ENCODE data around the gene ZNF577. TPM values are rescaled to one million over a fixed set of nuclear protein-coding genes. Genes with fewer than 3 reads are reported as not detected.

The ZNF577 gene
- total and polyA plus RNA-seq, 12 donors = 6.2 to 54.6 (median 17.4) TPM

DNA sequence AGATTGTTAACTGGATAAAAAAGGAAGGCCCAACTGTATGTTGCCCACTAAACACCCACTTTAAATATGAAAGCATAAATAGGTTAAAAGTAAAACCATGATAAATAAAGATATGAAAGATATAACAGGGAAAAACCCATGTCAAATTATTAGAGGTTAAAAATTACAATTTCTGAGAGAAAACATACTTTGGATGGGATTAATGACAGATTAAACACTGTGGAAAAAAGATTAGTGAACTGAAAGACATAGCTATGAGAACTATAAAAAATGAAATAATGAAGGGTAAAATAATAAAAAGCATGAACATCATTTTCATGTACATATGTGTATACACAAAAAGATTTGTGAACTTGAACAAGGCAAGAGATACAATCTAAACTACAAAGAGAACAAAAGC, 2.2 kb upstream of the ZNF577 start:
- DNase-seq = no peak
- TF ChIP-seq, protein P1, sequence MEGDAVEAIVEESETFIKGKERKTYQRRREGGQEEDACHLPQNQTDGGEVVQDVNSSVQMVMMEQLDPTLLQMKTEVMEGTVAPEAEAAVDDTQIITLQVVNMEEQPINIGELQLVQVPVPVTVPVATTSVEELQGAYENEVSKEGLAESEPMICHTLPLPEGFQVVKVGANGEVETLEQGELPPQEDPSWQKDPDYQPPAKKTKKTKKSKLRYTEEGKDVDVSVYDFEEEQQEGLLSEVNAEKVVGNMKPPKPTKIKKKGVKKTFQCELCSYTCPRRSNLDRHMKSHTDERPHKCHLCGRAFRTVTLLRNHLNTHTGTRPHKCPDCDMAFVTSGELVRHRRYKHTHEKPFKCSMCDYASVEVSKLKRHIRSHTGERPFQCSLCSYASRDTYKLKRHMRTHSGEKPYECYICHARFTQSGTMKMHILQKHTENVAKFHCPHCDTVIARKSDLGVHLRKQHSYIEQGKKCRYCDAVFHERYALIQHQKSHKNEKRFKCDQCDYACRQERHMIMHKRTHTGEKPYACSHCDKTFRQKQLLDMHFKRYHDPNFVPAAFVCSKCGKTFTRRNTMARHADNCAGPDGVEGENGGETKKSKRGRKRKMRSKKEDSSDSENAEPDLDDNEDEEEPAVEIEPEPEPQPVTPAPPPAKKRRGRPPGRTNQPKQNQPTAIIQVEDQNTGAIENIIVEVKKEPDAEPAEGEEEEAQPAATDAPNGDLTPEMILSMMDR (IDR thresholded peaks at IDR 0.05) = no peak
- no peak for TF ChIP-seq POLR2A (IDR thresholded peaks at IDR 0.05)
- Histone ChIP-seq H3K27ac (no peak overlapping the region), H3K36me3 (replicated peaks in 1 of 2) (peaks cover 0 to 36% of the 10 kb centered on the region in 2 donors), H3K9me3 (replicated peaks in 1 of 3) (peaks cover 0 to 78% (median 34%) of the 10 kb centered on the region in 3 donors), H3K4me1 (replicated peaks in 1 of 2) (peaks cover 0 to 9% of the 10 kb centered on the region in 2 donors), H3K27me3 (no peaks in the 10 kb centered on the region), H3K4me3 (peak overlapping the region in 1 of 4 donors; percentile 19)
- intact Hi-C loops (cut with DNase I) = no loop called here

DNA sequence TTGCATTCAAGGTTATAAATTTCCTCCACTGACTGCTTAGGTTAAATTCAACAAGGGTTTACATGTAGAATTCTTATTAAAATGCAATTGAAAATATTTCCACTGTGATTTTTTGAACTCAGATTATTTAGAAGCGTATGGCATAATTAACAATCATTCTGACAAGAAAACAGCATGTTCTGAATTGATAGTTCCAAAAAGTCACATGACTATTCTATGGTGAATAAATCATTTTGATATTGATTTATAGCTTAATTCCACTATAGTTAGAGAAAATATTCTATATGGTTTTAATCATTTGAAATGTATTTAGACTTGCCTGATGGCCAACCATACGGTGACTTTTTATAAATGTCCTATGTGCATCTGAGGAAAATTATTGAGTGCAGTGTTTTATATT, 3.0 kb downstream of the ZNF577 start:
- H3K27me3 ChIP-seq = no peaks in the 10 kb centered on the region

DNA sequence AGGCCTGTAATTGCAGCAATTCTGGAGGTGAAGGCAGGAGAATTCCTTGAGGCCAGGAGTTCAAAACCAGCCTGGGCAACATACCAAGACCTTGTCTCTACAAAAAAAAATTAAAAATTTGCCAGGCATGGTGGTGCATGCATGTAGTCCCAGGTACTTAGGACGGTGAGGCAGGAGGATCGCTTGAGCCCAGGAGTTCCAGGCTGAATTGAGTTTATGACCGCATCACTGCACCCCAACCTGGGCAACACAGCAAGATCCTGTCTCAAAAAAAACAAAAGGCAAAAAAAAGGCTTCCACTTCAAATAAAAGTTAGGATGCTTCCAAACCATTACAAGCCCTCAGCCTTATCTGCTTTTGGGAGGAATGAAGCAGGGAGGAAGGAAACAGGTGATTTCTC, 5.2 kb downstream of the ZNF577 start:
- intact Hi-C loops (cut with DNase I) = no loop called here
- Histone ChIP-seq H3K36me3 (replicated peaks in 1 of 2) (peaks cover 0 to 19% of the 10 kb centered on the region in 2 donors), H3K4me3 (no peak overlapping the region), H3K27ac (no peak overlapping the region), H3K27me3 (no peaks in the 10 kb centered on the region), H3K4me1 (replicated peaks in 1 of 2) (peaks cover 0 to 9% of the 10 kb centered on the region in 2 donors), H3K9me3 (replicated peaks in 1 of 3) (peaks cover 0 to 31% (median 16%) of the 10 kb centered on the region in 3 donors)
- TF ChIP-seq POLR2A (IDR thresholded peaks at IDR 0.05) = no peak
- TF ChIP-seq, protein P1 (IDR thresholded peaks at IDR 0.05) = no peak
- no peak for DNase-seq
- WGBS, 4 donors = 99 to 100% (median 100%) methylated on average over 3 of the region's 3 CpGs

More for the DNA sequence above, 3.0 kb downstream of the ZNF577 start:
- TF ChIP-seq, protein P1 (IDR thresholded peaks at IDR 0.05) = no peak
- no peak for TF ChIP-seq POLR2A (IDR thresholded peaks at IDR 0.05)
- Histone ChIP-seq H3K36me3 (replicated peaks in 1 of 2) (peaks cover 0 to 3% of the 10 kb centered on the region in 2 donors), H3K9me3 (replicated peaks in 1 of 3) (peaks cover 0 to 44% (median 25%) of the 10 kb centered on the region in 3 donors), H3K27ac (no peak overlapping the region), H3K4me1 (replicated peaks in 1 of 2) (peaks cover 0 to 9% of the 10 kb centered on the region in 2 donors), H3K4me3 (no peak overlapping the region)
- intact Hi-C loops (cut with DNase I) = no loop called here
- WGBS, 4 donors = 94 to 96% (median 95%) methylated on average over 2 of the region's 2 CpGs
- DNase-seq = no peak

- intact Hi-C loops (cut with DNase I) = no loop called here
- Histone ChIP-seq H3K9me3 (replicated peaks in 1 of 3) (peaks cover 3 to 62% (median 20%) of the 10 kb centered on the region in 3 donors), H3K4me3 (no peak overlapping the region), H3K27ac (no peak overlapping the region), H3K27me3 (no peaks in the 10 kb centered on the region), H3K4me1 (replicated peaks in 1 of 2) (no peaks in the 10 kb centered on the region), H3K36me3 (replicated peaks in 1 of 2) (peaks cover 0 to 18% of the 10 kb centered on the region in 2 donors)
- DNase-seq = no peak
- TF ChIP-seq, protein P1 (IDR thresholded peaks at IDR 0.05) = no peak
- TF ChIP-seq POLR2A (IDR thresholded peaks at IDR 0.05) = no peak
- 97 to 100% (median 98%) methylated on average over 4 of the region's 4 CpGs for WGBS, 4 donors
These were observed 14.7 kb downstream of the ZNF577 start for GRCh38 chr19:51873097-51873496.
